HG03139 (cell line): ENCODE results near the gene ACY1.
"Not testable (repeated sequence)": the region's sequence is repeated elsewhere in the genome, so short reads cannot be mapped to it uniquely, and the experiment has no call there.

Source experiments
- ATAC-seq: cut with Tn5 transposase; IDR thresholded peaks from one replicate; pipeline ENCODE4 v1.9.1; 2021; ENCODE audit not compliant: unreplicated experiment

ACY1 gene

DNA sequence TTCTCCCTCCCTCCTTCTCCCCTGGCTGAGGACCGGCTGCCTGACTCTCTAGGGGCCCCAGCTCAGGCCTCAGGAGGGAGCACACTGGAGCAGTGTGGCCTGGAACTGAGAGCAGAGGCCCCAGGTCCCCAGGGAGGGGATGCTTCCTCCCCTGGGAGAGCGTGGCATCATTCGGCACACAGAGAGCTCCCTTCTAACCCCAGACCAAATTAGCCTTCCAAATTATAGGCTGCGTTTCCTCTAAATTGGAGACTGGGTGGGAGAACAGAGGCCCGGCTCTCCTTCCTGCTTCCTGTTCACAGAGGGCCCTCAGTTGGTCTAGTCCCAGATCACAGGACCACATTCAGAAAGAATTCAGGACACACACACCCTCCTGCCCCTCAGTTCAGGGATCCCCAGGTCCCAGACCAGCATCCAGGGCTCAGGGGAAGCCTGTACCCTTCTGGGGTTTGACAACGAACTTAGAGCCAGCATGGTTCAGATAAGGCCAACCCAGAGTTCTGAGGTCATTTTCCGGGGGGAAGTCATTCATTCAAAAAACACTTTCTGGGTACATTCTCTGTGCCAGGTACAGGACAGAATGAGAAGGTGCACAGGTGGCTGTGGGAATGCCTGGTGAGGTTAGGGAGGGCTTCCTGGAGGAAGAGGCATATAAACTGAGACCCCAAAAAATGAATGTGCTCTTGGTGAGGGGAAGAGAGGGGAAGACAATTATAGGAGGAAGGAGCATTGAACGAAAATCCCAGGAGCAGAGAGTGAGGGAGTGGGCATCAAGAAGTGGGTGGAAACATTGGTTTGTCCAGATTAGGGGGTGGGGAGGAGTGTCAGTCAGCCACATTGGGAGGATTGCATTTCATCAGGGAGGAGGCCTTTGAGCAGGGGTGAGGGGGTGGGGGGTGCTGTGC lies 40.8 kb downstream of the ACY1 start:
- ATAC-seq: peak; percentile 59

DNA sequence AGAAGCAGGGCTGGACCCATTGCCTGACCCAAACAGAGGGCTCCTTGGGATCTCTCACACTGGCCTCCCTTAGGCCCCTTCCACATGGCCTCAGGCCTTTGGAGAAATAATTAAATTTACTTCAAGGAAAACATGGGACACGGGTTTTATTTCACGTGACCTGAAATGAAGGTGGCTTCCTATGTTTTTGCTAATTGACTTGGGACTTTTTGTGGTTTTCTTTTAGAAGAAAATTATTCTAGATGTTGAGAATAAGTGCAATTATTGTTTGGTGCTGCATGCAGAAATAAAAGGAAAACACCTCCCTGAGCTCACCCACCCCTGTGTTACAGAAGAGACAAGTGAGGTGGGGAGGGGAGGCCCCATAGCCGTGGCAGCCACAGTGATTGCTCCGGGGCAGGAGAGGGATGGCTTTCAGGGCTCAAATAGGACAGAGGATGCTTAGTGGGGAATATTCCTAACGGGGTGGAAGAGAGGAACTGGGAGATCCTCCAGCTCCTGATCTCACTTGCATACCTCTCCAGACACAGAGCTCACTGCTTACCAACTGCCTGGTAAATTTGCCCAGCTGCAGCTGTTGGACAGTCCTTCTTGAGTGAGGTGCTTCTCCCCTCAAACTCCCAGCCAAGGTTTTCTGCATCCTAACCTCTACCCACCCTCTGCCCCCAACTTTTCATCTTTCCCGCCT lies 41.6 kb downstream of the ACY1 start:
- no peak for ATAC-seq

DNA sequence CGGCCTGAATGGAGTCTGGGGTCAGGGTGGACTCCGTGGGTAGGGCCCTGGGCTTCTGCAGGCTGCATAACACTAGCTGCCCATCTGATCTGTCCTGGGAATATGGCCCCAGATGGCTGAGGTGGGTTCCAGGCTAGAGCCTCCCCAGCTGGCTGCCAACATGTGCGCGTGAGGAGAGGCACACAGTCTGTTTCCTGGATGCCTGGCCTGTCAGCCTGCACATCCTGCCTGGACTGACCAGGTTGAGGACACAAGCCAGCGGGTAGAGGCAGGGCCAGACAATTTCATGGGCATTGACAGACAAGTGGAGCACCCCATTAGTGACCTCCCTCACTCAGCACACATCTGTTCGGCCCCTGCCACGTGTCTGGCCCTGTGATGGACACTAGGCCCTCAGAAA lies 42.1 kb downstream of the ACY1 start:
- ATAC-seq: no peak

DNA sequence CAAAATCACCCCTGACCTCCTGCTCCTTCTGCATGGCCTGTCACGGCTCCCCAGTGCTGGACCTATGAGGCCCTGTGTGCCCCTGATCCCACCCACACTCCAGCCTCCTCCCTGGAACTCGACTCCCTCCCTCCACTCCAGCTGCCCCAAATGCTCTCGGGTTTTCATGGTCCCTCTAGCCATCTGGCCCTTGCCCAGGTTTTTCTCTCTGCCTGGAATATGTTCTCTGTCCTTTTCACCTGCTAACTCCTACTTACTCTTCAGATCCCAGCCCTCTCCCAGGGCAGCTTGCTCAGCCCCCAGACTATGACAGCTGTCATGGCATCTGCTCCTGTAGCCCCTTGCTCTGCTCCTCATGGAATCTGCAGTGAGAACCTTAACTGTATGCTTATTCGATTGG lies 42.7 kb downstream of the ACY1 start:
- no peak for ATAC-seq

DNA sequence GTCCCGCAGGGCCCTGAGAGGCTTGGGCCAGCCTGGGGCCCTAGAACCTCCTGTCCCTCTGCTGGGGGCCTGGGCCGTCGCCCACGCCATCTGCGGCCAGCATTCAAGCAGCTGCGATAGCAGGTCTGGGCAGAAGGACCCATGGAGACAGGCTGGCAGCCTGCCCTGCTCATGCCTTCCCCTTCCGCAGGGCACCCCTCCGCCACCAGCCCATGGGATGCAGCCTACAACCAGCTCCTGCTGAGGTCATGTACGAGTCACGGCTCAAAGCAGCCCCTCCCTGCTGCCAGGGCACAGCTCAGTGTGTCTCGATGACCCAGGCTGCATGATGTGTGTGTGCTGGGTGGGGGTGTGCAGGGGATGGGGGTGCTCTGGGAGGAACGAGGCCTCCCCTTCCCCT lies 45.2 kb downstream of the ACY1 start:
- ATAC-seq: no peak

DNA sequence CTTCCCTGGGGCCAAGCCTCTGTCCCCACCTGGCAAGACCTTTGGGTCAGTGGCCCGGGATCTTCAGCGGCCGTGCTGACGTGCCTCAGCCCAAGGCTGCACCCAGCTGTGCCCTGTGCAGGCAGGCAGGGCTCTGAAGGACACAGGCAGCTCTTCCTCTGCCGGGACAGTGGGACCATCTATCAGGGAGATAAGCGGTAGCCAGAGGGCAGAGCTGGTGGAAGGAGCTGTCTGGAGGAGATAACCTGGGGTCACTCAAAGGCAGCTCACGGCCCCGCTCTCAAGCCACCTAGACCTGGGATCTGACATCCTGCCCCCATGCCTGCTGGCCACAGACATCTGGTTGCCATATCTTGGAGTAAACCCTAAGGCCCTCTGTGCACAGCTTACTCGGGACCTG lies 45.7 kb downstream of the ACY1 start:
- no peak for ATAC-seq

DNA sequence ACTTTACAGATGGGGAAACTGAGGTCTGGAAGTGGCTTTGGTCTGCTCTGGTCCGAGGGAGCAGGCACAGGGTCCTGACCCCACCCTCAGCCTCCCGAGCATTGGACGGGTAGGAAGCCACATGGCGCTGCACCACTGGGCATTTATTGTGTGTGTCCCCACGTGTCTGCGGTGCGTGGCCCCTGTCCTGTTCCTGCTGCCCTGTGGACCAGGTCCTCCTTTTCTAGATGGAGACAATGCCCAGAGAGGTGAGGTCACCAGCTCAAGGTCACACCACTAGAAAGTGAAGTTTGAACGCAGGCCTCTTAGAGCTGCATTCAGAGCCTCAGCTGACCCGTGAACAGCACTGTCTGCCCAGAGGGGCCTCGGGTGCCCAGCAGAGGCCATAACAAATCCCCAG lies 46.2 kb downstream of the ACY1 start:
- no peak for ATAC-seq

DNA sequence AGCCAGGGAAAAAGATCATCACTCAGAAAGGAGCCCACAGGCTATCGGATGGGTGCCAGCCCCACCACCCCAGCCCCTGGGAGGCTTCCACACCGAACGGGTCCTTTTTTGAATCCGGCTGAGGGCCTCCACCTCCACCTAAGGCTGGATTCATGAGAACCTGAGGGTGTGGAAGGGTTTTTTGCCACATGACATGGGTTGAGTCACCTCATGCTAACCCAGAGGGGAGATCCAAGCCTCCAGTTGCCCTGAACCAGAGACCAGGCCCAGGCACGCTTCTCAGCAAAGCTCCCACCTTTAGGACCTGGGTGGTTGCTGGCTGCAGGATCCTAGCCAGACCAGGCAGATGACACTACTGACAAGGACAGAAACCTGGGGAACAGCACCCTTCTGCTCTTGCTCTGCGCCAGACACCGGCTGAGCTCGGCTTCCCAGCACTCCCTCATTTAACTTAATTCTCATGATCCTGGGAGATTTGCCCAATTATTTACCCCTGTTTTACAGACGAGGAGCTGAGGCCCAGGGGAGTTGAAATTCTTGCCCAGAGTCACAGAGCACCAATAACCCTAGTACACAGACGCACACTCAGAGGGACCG lies 47.5 kb downstream of the ACY1 start:
- ATAC-seq: no peak

DNA sequence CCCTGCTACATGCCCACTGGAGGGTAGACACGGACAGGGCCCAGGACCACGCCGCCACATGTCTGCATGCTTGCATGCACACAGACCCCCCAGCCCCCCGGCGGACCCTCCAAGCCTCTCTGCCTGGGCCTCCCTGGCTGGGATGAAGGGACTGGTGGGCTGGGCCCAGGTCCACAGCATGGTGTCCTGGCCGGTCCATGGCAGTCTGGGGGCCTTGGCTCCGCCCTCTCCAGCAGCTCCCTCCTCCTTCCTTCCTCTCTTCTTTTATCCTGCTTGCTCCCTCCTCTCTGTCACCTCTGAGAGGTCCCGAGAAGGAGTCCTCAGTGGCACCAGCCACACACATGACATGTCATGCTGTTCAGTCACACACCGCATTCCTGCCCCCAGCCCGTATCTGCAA lies 48.6 kb downstream of the ACY1 start:
- ATAC-seq: no peak

DNA sequence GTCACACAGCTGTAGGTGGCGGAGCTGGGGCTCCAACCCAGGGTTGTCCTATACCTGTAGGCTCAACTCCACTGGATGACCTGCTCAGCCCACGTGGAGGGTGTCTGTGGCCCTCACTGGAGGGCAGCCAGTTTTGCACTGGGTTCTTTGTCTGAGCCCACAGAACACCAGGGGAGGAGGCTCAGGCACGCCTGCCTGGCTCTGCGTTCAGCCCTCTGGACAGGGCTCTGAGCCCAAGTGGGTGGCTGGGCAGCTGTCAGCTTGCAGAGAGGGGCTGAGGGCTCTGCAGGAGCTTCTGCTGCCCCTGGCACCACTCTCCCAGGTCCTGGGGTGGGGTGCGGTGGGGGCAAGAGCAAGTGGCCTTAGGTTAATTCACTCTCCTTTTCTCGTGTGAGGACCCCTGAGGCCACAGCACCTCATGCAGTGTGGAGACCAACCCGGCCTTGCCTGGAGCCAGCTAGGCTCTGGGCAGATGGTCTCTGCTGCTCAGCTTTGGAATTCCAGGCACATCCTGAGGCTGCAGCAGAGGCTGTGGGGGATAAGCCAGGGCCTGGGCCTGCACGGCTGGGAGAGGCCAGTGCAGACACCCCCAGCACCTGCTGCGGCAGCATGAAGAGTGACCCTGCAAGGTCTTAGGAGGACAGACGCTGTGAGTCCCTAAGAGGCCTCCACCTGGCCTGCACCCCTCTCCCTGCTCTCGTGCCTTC lies 49.5 kb downstream of the ACY1 start:
- no peak for ATAC-seq

DNA sequence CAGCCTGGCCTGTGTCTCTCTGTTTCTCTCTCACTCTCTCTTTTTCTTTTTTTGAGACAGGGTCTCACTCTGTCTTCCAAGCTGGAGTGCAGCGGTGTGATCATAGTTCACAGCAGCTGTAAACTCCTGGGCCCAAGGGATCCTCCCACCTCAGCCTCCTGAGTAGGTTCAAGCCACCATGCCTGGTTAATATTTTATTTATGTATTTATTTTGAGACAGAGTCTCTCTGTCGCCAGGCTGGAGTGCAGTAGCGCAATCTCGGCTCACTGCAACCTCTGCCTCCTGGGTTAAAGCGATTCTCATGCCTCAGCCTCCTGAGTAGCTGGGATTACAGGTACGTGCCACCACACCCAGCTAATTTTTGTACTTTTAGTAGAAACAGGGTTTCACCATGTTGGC lies 50.4 kb downstream of the ACY1 start:
- not testable (repeated sequence) for ATAC-seq

DNA sequence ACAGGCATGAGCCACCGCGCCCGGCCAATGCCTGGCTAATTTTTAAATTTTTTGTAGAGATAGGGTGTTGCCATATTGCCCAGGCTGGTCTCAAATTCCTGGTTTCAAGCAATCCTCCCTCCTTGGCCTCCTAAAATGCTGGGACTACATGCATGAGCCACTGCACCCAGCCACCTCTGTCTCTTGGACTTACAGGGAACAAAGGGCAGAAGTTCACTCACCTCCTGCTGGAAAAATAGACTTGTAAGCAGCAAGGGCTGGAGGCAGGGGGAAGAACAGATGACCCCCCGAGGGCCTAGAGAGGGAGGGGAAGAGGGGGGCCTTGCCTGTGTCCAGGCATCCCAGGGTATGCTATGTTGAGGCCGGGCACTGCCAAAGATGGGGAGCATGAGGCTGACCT lies 50.9 kb downstream of the ACY1 start:
- ATAC-seq: no peak

DNA sequence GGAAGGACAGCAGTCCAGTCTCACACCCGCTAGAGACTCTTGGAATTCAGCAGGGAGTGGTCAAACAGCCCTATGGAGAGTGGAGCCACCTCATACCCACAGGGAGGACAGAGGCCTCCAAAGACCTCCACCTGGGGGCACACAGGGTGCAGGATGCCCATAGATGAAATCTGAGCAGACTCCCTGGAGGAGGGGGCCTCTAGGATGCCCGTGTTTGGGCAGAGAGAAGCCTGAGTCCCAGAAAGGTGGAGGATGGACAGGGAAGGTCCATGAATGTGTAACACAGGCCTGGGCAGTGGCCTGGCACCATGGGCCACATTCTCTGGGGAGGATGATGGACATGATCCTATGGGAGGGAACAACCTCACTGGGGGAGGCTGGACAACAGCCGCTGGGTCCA lies 51.3 kb downstream of the ACY1 start:
- ATAC-seq: no peak

DNA sequence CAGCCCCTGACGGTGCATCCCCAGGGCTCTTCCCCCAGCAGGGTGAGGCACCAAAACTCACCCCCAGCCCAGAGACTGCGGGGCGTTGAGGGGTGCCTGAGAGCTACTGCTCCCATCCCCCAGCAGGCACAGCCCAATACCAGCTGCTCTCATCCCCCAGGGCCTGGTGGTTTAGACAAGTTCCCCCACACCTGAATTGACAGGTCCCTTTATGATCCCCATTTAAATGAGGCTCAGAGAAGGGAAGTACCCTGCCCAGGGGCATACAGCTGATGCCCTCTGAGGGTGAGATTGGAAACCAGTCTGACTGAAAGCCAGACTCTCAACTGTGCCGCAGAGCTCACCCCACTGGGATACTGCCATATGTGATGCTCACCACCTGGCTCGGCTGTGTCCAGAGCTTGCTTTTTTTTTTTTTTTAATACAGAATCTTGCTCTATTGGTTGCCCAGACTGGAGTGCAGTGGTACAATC lies 52.9 kb downstream of the ACY1 start:
- no peak for ATAC-seq

DNA sequence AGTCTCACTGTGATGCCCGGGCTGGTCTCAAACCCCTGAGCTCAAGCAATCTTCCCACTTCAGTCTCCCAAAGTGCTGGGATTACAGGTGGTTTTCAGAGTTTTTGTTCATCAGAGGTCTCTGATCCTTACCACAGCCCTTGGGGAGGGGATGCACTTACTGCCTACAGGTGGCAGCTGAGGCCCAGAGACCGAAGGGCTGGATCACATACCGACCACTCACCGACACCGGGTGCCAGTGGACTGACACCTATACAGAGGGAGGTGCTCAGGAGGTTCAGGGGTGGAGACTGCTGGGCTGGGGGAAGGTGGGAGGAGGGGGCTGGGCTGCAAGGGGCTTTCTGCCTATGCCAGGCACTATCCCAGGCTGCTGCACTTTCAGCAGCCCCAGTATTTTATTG lies 53.5 kb downstream of the ACY1 start:
- ATAC-seq: no peak

DNA sequence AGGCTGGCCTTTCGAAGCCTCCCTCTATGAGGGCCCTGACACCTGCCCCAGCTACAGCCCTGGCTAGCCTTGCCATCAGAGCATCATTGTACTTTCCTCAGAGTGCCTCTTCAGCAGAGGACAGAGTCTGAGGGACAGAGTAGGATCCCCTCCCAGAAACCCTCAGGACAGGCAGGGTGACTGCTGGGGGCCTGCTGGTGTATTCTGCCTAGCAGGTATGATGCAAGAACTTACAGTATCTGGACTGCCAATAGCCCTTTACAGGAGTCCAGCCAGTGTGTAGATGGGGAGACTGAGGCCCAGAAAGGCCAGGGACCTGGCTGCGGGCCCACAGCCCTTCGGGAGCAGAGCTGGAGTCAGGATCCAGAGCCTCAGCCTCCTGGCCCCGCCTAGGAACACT lies 54.0 kb downstream of the ACY1 start:
- ATAC-seq: no peak

DNA sequence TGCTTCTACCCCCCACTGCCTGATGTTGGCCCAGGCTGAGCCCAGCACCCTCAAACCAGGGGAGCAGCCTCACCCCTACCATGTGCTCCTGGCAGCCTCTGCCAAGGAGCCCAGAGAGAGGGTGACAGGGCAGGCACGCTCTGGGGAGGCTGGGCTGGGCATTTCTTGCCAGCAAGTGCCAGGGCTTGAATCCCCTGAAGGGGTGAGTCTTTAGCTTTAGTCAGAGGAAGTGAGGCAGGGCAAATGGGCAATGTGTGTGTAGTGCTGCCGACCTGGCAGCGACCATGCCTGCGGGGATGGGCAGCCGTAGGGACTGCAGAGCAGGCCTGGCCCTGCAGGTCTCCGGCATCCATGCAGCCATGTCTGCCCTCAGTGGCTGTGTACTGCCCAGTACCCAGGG lies 54.9 kb downstream of the ACY1 start:
- ATAC-seq: no peak
